Hepatocyte (in vitro differentiated cells): ENCODE measurements around the gene TMEM19.

Source experiments
- CTCF ChIP-seq: fragments of 200-600 bp; sonication (generic); IDR thresholded peaks from 2 replicates; pipeline ENCODE4 v1.5.1; 2016; ENCODE audit warnings: antibody characterized with exemption, mild to moderate bottlenecking; ENCODE audit not compliant: poor library complexity
- EZH2 ChIP-seq: fragments of 200-600 bp; sonication (generic); IDR thresholded peaks from 2 replicates; pipeline ENCODE4 v1.6.1; 2016; ENCODE audit warnings: antibody characterized with exemption, mild to moderate bottlenecking, borderline replicate concordance

GRCh38 chr12:71661977-71662530 lies 23.8 kb upstream of the TMEM19 start:
- TF ChIP-seq CTCF (no peak), EZH2 (no peak)
